Measurements from ENCODE around the gene ELF1. TPM values are rescaled to one million over a fixed set of nuclear protein-coding genes. Genes with fewer than 3 reads are reported as not detected.
A peak's percentile ranks its signal among the peaks of the same experiment; 100 is the strongest.

The ELF1 gene
- total and polyA plus RNA-seq, 10 of the 15 experiments (the other 5 are each of a cell fraction or from before 2014, with no cell fraction given): 43.3 to 97.6 (median 55.7) TPM

DNA sequence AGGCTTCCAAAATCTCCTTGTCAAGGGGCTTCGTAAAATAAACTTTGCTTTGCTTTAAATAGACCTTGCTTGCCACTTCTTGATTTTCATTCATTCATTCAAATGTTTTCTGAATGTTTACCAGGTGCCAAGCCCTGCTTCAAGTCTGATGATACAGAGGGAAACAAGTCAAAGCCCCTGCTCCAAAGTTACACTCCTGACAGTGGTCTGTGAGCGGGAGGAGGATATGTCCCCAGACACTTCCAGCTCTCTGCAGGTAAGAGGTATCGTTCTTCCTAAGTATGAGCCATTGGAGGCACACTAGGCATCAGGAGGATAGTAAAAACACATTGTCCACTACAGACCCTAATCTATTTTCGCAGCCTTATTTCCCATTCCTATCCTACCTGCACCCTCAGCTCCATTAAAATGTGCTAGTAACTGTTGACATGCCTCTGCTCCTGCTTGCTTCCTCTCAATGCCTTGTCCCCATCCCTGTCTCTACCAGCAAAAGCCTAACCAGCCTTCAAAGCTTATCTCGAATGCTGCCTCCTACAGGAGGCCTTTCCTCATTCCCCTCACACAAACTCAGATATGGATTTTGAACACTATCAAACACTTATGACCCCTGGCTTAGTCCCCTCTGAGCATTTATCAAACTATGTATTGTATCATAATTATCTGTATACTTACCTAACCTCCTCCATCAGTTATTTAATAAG is 36.0 kb upstream of the ELF1 start:
- Histone ChIP-seq H3K79me2 (ENCODE audit: control insufficient read depth, insufficient read depth, low read length) (peaks cover 80% of the 10 kb centered on the region), H3K36me3 (ENCODE audit: control insufficient read depth in 2 of 2, insufficient read depth in 2 of 2, low read length in 1 of 2) (no peaks in the 10 kb centered on the region), H3K27ac (ENCODE audit: control insufficient read depth, insufficient read depth) (no peak overlapping the region), H3K27me3 (replicated peaks in 1 of 2; ENCODE audit: control insufficient read depth in 2 of 2, insufficient read depth in 2 of 2, low read length in 1 of 2) (no peaks in the 10 kb centered on the region), H3K4me1 (ENCODE audit: control insufficient read depth, insufficient read depth, low read length) (peaks cover 3% of the 10 kb centered on the region; the same call in 1 of the 2 replicates), H3K4me2 (ENCODE audit: control insufficient read depth, insufficient read depth) (peak overlapping the region; percentile 72), H3K9ac (ENCODE audit: control insufficient read depth, insufficient read depth, low read length) (no peak overlapping the region), H3K9me3 (replicated peaks; ENCODE audit: control insufficient read depth, insufficient read depth, low read length) (no peaks in the 10 kb centered on the region), H2AFZ (ENCODE audit: control insufficient read depth, low read depth, low read length) (no peak overlapping the region), H3K4me3 (no peak overlapping the region; the same call in 1 of the 2 replicates), H4K20me1 (ENCODE audit: control insufficient read depth, insufficient read depth) (no peaks in the 10 kb centered on the region)
- RAD21 ChIA-PET (ENCODE audit: unreplicated experiment): interaction anchor here (0.6 to 9.9 kb wide), 20 partner anchors 19 to 172 kb away, joined by 3 to 172 read pairs (median 8); partner anchors contain the start of gene ELF1
- POLR2A ChIA-PET: interaction anchor here (0.5 to 4.7 kb wide), 8 partner anchors 36 to 212 kb away, joined by 3 to 25 read pairs (median 4); partner anchors contain the start of gene ELF1
- BruUV-seq (replicated peaks): no TSS peak
- CTCF ChIA-PET: interaction anchor here (0.6 to 5.2 kb wide), 49 partner anchors 8 to 1022 kb away, joined by 3 to 129 read pairs (median 5); partner anchors contain the start of genes ELF1 and SLC25A15
- SMC1A ChIA-PET (ENCODE audit: uncharacterized antibody, unreplicated experiment): interaction anchor here (0.6 to 4.0 kb wide), 35 partner anchors 9 to 354 kb away, joined by 3 to 75 read pairs (median 6); partner anchors contain the start of gene ELF1
- TF ChIP-seq GABPA (IDR thresholded peaks at IDR 0.05; ENCODE audit: low read depth): no peak
- TF ChIP-seq SMC3 (IDR thresholded peaks at IDR 0.05; ENCODE audit: borderline replicate concordance, low read length): peak; percentile 4; the same call in 1 of the 2 replicates
- TF ChIP-seq, protein P1, sequence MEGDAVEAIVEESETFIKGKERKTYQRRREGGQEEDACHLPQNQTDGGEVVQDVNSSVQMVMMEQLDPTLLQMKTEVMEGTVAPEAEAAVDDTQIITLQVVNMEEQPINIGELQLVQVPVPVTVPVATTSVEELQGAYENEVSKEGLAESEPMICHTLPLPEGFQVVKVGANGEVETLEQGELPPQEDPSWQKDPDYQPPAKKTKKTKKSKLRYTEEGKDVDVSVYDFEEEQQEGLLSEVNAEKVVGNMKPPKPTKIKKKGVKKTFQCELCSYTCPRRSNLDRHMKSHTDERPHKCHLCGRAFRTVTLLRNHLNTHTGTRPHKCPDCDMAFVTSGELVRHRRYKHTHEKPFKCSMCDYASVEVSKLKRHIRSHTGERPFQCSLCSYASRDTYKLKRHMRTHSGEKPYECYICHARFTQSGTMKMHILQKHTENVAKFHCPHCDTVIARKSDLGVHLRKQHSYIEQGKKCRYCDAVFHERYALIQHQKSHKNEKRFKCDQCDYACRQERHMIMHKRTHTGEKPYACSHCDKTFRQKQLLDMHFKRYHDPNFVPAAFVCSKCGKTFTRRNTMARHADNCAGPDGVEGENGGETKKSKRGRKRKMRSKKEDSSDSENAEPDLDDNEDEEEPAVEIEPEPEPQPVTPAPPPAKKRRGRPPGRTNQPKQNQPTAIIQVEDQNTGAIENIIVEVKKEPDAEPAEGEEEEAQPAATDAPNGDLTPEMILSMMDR (IDR thresholded peaks at IDR 0.05 in 2 of 3, conservative IDR thresholded peaks at IDR 0.05 in 1 of 3; ENCODE audit: control insufficient read depth in 2 of 3, extremely low read depth in 1 of 3, insufficient read depth in 1 of 3, low read depth in 3 of 3, low read length in 3 of 3): peak; percentile 44 to 53 (median 46); a peak in 4 of 6 replicates
- TF ChIP-seq RAD21 (IDR thresholded peaks at IDR 0.05; ENCODE audit: insufficient read depth, low read depth, low read length): peak; percentile 21; the same call in 1 of the 2 replicates
- 0 out of 2 replicates have a peak, but pooled peaks have one; percentile 20 for TF ChIP-seq NBN (IDR thresholded peaks at IDR 0.05)
- TF ChIP-seq HDGF (IDR thresholded peaks at IDR 0.05): 0 out of 2 replicates have a peak, but pooled peaks have one; percentile 42
- intact Hi-C loops (cut with micrococcal nuclease; ENCODE audit: unreplicated experiment): loop anchor here (1.0 to 5.0 kb wide), 3 partner anchors 38 to 167 kb away; partner anchors contain the start of gene ELF1
- DNase-seq (ENCODE audit: low read depth, low spot score): no peak
- ATAC-seq: peak; percentile 14
- FAIRE-seq: peak; percentile 77
- in situ Hi-C loops (cut with MboI): loop anchor here (5.0 kb wide), 1 partner anchor 78 kb away; no protein-coding TSS in a partner anchor
- WGBS (ENCODE audit: insufficient coverage, insufficient replicate concordance, low lambda C conversion rate, missing lambda C conversion rate): 80% methylated on average over 5 of the region's 5 CpGs
